Osteocyte (in vitro differentiated cells): ENCODE data around the gene BDKRB2. TPM values are rescaled to one million over a fixed set of nuclear protein-coding genes. Genes with fewer than 3 reads are reported as not detected.

ENCODE experiments used
- DNase-seq: peaks from one replicate; pipeline ENCODE4 v3.0.0; 2021; ENCODE audit warnings: mixed read lengths; ENCODE audit not compliant: unreplicated experiment; ENCODE audit errors: extremely low spot score
- H3K27ac Mint-ChIP-seq: one replicate; pipeline ENCODE4 v1.8.0; 2021; ENCODE audit warnings: mild to moderate bottlenecking, mixed read lengths; ENCODE audit not compliant: unreplicated experiment
- H3K27me3 Mint-ChIP-seq: one replicate; pipeline ENCODE4 v1.8.0; 2021; ENCODE audit warnings: mixed read lengths; ENCODE audit not compliant: unreplicated experiment
- H3K36me3 Mint-ChIP-seq: one replicate; pipeline ENCODE4 v1.8.0; 2021; ENCODE audit warnings: mixed read lengths; ENCODE audit not compliant: unreplicated experiment
- H3K4me1 Mint-ChIP-seq: one replicate; pipeline ENCODE4 v1.8.0; 2021; ENCODE audit warnings: mixed read lengths; ENCODE audit not compliant: unreplicated experiment
- H3K4me3 Mint-ChIP-seq: one replicate; pipeline ENCODE4 v1.8.0; 2021; ENCODE audit warnings: mild to moderate bottlenecking, moderate library complexity, mixed read lengths; ENCODE audit not compliant: unreplicated experiment
- H3K9me3 Mint-ChIP-seq: one replicate; pipeline ENCODE4 v1.8.0; 2021; ENCODE audit warnings: mixed read lengths; ENCODE audit not compliant: unreplicated experiment
- total RNA-seq: library from RNA; stranded (reverse); gene quantifications from 2 replicates; pipeline ENCODE4 v1.2.1, GENCODE V29; 2021
- TF ChIP-seq, protein P1 (sequence below): fragments of 200-600 bp; sonication (generic); IDR thresholded peaks from 2 replicates; pipeline ENCODE4 v1.5.0; 2021; ENCODE audit warnings: antibody characterized with exemption, mild to moderate bottlenecking, moderate library complexity

The BDKRB2 gene
- total RNA-seq, 1 donor from 2014 or later = 0.40 TPM

DNA sequence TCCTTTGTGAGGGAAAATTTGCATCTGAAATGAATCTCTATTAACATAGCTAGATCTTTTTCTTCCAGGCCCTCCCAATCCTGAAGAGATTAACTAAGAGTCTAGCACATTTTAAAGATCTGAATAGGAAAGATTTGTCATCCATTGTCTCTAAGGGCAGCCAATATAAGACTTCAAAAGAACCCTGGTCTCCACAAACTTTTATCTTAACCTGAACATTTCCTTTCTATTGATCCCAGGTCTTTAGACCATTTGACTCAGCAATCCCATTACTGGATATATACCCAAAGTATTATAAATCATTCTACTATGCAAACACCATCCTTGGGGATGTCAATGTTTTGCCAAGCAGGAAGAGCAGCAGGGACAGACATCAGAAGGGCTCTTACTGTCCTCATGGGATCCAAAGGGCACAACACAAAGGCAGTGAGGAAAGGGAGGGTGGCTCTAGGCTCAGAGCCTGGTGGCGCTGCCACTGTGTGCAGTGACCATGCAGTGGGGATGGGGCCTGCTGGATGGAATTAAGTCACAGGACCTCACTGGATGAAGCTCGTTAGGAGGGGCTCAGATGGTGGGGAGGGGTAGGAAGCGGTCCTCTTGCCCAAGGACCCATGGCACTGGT lies 12.7 kb upstream of the BDKRB2 start:
- Mint-ChIP-seq H3K27ac (no peak overlapping the region), H3K9me3 (no peaks in the 10 kb centered on the region), H3K4me3 (no peak overlapping the region), H3K27me3 (peaks cover 40% of the 10 kb centered on the region), H3K4me1 (peaks cover 7% of the 10 kb centered on the region), H3K36me3 (no peaks in the 10 kb centered on the region)
- DNase-seq = no peak
- TF ChIP-seq, protein P1, sequence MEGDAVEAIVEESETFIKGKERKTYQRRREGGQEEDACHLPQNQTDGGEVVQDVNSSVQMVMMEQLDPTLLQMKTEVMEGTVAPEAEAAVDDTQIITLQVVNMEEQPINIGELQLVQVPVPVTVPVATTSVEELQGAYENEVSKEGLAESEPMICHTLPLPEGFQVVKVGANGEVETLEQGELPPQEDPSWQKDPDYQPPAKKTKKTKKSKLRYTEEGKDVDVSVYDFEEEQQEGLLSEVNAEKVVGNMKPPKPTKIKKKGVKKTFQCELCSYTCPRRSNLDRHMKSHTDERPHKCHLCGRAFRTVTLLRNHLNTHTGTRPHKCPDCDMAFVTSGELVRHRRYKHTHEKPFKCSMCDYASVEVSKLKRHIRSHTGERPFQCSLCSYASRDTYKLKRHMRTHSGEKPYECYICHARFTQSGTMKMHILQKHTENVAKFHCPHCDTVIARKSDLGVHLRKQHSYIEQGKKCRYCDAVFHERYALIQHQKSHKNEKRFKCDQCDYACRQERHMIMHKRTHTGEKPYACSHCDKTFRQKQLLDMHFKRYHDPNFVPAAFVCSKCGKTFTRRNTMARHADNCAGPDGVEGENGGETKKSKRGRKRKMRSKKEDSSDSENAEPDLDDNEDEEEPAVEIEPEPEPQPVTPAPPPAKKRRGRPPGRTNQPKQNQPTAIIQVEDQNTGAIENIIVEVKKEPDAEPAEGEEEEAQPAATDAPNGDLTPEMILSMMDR = no peak

DNA sequence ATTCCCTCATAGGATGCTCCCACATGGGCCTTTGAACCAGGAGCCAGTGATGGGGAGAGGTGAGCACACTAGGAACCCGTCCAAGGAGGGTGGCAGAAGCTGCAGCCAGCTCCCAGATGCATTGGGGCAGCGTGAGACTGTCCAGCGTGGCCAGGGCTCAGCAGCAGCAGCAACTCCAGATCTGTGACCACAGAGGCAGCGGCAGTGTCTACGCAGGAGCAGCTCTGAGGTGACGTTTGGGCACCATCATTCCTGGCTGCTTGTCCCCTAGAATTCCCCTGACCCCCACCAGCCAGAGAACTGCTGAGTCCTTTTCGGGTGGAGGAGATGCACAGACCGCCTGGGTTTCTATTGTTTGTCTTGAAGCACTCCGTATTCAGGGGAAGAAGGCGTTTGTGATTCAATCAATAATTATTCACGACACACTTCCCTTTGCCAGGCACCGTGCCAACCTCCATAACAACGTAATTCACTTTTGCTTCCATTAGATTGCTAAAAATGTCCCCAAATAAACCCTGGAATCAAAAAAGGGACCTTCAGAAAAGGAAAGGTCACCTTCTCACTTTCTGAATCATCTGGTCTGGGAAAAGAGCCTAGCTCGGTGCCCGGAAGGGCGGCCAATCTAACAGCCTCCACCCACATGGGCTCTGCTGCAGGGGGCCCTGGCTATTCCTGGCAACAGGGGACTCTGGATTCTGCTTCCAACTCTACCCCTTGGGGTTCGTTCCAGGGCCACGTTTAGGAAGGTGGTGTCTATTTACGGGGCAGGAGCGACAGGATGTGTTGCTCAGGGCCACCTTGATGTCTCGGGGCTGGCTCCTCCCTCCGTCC lies 11.4 kb upstream of the BDKRB2 start:
- TF ChIP-seq, protein P1 = no peak
- peaks cover 41% of the 10 kb centered on the region for H3K27me3 Mint-ChIP-seq
- no peak overlapping the region for H3K27ac Mint-ChIP-seq
- H3K4me1 Mint-ChIP-seq = no peaks in the 10 kb centered on the region
- H3K9me3 Mint-ChIP-seq = no peaks in the 10 kb centered on the region
- H3K4me3 Mint-ChIP-seq = no peak overlapping the region
- no peaks in the 10 kb centered on the region for H3K36me3 Mint-ChIP-seq
- no peak for DNase-seq

DNA sequence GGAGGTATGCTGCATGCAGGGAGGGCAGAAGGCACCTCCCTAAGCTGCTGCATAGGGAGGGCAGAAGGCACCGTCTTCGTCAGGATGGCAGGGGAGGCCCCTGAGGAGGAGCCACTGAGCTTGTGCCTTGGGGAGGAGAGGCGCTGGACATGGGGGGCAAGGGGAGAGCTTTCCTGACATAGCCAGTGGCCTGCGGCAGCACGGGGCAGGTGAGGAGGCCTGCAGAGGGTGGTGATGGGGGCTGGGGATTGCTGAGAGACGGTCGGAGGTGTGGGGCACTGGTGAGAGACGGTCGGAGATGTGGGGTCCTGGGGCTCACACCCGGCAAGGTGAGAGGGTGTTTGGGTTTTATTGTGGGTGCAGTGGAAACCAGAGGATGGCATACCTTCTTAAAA lies 10.4 kb upstream of the BDKRB2 start:
- H3K9me3 Mint-ChIP-seq = no peaks in the 10 kb centered on the region
- DNase-seq = no peak
- H3K4me1 Mint-ChIP-seq = peaks cover 9% of the 10 kb centered on the region
- H3K27me3 Mint-ChIP-seq = peaks cover 38% of the 10 kb centered on the region
- no peaks in the 10 kb centered on the region for H3K36me3 Mint-ChIP-seq
- no peak overlapping the region for H3K27ac Mint-ChIP-seq
- H3K4me3 Mint-ChIP-seq = no peak overlapping the region
- TF ChIP-seq, protein P1 = no peak

DNA sequence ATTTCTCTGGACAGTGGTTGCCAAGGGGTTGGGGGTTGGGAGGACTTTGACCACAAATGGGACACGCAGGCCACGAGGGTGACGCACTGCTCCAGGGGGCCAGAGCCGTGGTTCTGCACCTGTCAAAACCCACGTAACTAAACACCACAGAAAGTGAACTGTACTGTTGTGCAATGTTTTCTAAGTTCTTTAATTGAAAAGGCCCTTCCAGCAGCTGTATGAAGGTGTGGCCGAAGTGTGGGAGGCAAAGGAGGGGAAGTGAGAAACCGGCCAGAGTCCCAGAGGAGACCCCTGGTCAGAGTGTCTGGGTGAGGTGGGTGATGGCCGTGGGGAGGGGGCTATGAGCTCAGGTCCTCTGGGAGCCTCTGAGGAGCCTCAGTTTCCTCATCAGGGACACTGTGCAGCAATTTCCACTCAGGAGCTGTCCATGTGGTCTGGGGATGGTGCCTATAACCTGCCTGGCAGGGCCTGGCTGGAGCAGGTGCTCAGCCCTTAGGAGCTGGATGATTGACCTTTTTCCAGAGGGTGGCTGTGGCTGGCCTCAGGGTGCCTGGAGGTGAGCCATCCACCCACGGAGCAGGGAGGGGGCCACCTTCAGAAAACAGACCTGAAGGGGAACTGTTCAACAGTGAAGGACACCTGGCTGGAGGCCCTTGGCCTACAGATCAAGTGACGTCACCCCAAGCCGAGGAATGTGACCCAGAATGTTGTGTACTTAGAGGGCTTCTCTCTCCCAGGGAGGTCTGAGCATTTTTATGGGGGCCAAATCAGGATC lies 9.8 kb upstream of the BDKRB2 start:
- no peak for DNase-seq
- Mint-ChIP-seq H3K27me3 (peaks cover 38% of the 10 kb centered on the region), H3K4me3 (no peak overlapping the region), H3K36me3 (no peaks in the 10 kb centered on the region), H3K9me3 (no peaks in the 10 kb centered on the region), H3K4me1 (peaks cover 9% of the 10 kb centered on the region), H3K27ac (no peak overlapping the region)
- TF ChIP-seq, protein P1 = no peak
